Stomach smooth muscle (tissue), 2 donors: ENCODE measurements around the gene PAX8.

ENCODE experiments used
- H3K27ac ChIP-seq: one replicate; pipeline ENCODE4 v1.7.0; 2013; ENCODE audit warnings: mild to moderate bottlenecking, low read length, inconsistent platforms
- H3K27me3 ChIP-seq, 2 donors: one replicate each; pipeline ENCODE4 v1.7.0; 2013; ENCODE audit warnings: low read length in 2 of 2; ENCODE audit not compliant: insufficient read depth in 2 of 2, control insufficient read depth in 1 of 2
- H3K36me3 ChIP-seq, 2 donors: one replicate each; pipeline ENCODE4 v1.7.0; 2013; ENCODE audit warnings: low read length in 2 of 2; ENCODE audit not compliant: control insufficient read depth in 2 of 2, insufficient read depth in 2 of 2
- H3K4me1 ChIP-seq: one replicate; pipeline ENCODE4 v1.7.0; 2013; ENCODE audit warnings: low read length; ENCODE audit not compliant: control insufficient read depth, insufficient read depth
- H3K4me3 ChIP-seq, 2 donors: one replicate each; pipeline ENCODE4 v1.7.0; 2013; ENCODE audit warnings: low read length in 2 of 2
- H3K9ac ChIP-seq, 2 donors: one replicate each; pipeline ENCODE4 v1.7.0; 2013; ENCODE audit warnings: low read length in 2 of 2, mild to moderate bottlenecking in 1 of 2
- H3K9me3 ChIP-seq, 2 donors: one replicate each; pipeline ENCODE4 v1.7.0; 2013; ENCODE audit warnings: low read length in 2 of 2; ENCODE audit not compliant: control insufficient read depth in 2 of 2
- donor health status: healthy.
- donor health status: Pancreatic carcinoma.

PAX8 gene

GRCh38 chr2:113248997-113249770 is 29.5 kb downstream of the PAX8 start:
- Histone ChIP-seq H3K27me3 (peaks cover 0 to 4% of the 10 kb centered on the region in 2 donors), H3K9me3 (no peaks in the 10 kb centered on the region), H3K9ac (peak overlapping the region in 1 of 2 donors; percentile 28), H3K27ac (no peak overlapping the region), H3K36me3 (no peaks in the 10 kb centered on the region), H3K4me3 (no peak overlapping the region), H3K4me1 (no peaks in the 10 kb centered on the region)

GRCh38 chr2:113246606-113247005 is 32.1 kb downstream of the PAX8 start:
- Histone ChIP-seq H3K27me3 (no peaks in the 10 kb centered on the region), H3K27ac (no peak overlapping the region), H3K9ac (no peak overlapping the region), H3K4me1 (peaks cover 2% of the 10 kb centered on the region), H3K36me3 (no peaks in the 10 kb centered on the region), H3K4me3 (no peak overlapping the region), H3K9me3 (no peaks in the 10 kb centered on the region)

GRCh38 chr2:113245276-113245711 is 33.4 kb downstream of the PAX8 start:
- Histone ChIP-seq H3K9ac (no peak overlapping the region), H3K4me3 (no peak overlapping the region), H3K27ac (no peak overlapping the region), H3K9me3 (no peaks in the 10 kb centered on the region), H3K4me1 (peaks cover 15% of the 10 kb centered on the region), H3K36me3 (no peaks in the 10 kb centered on the region), H3K27me3 (no peaks in the 10 kb centered on the region)

GRCh38 chr2:113242327-113242726 is 36.4 kb downstream of the PAX8 start:
- Histone ChIP-seq H3K27ac (no peak overlapping the region), H3K36me3 (no peaks in the 10 kb centered on the region)

GRCh38 chr2:113240915-113241911 is 37.5 kb downstream of the PAX8 start:
- Histone ChIP-seq H3K4me1 (peaks cover 22% of the 10 kb centered on the region), H3K27ac (no peak overlapping the region)

More at GRCh38 chr2:113242327-113242726, 36.4 kb downstream of the PAX8 start:
- no peak overlapping the region for H3K9ac ChIP-seq
- H3K27me3 ChIP-seq = no peaks in the 10 kb centered on the region
- H3K4me1 ChIP-seq = peaks cover 22% of the 10 kb centered on the region
- no peak overlapping the region for H3K4me3 ChIP-seq
- H3K9me3 ChIP-seq = no peaks in the 10 kb centered on the region

GRCh38 chr2:113240150-113240914 is 38.4 kb downstream of the PAX8 start:
- peaks cover 22% of the 10 kb centered on the region for H3K4me1 ChIP-seq
- H3K27me3 ChIP-seq = no peaks in the 10 kb centered on the region
- H3K4me3 ChIP-seq = peak overlapping the region in 1 of 2 donors; percentile 44
- no peaks in the 10 kb centered on the region for H3K36me3 ChIP-seq
- no peaks in the 10 kb centered on the region for H3K9me3 ChIP-seq
- peak overlapping the region; percentile 37 for H3K27ac ChIP-seq
- no peak overlapping the region for H3K9ac ChIP-seq

More at GRCh38 chr2:113240915-113241911, 37.5 kb downstream of the PAX8 start:
- no peak overlapping the region for H3K4me3 ChIP-seq
- no peak overlapping the region for H3K9ac ChIP-seq
- no peaks in the 10 kb centered on the region for H3K36me3 ChIP-seq
- H3K9me3 ChIP-seq = no peaks in the 10 kb centered on the region
- H3K27me3 ChIP-seq = no peaks in the 10 kb centered on the region

GRCh38 chr2:113238871-113239839 is 39.6 kb downstream of the PAX8 start:
- peak overlapping the region; percentile 37 for H3K27ac ChIP-seq
- H3K4me1 ChIP-seq = peaks cover 22% of the 10 kb centered on the region
- H3K36me3 ChIP-seq = no peaks in the 10 kb centered on the region
- H3K27me3 ChIP-seq = no peaks in the 10 kb centered on the region
- no peak overlapping the region for H3K4me3 ChIP-seq
- no peaks in the 10 kb centered on the region for H3K9me3 ChIP-seq
- no peak overlapping the region for H3K9ac ChIP-seq

DNA sequence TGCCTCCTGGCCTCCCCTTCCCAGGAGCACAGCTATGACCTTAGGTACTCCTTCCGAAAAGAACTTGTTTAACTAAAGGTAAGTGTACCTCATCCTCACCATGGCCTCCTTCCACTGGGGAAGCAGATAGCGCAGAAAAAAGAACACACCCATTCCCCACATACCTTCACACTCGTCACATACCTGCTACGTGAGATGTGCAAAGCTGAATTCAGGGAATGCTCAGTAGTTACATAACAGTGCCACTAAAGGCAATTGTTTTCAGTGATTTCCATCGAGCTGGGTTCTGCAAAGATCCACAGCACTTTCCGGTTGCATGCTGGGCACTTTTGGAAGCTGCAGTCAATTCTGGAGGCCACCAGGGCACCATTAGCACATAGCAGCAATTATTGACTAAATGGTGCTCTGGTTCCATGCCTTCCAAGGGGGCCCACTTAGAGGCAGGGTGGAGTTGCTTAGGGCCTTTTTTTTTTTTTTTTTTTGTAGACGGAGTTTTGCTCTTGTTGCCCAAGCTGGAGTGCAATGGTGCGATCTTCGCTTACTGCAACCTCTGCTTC is 41.0 kb downstream of the PAX8 start:
- no peak overlapping the region for H3K4me3 ChIP-seq
- peaks cover 22% of the 10 kb centered on the region for H3K4me1 ChIP-seq

GRCh38 chr2:113236367-113237159 is 42.2 kb downstream of the PAX8 start:
- H3K4me3 ChIP-seq = peak overlapping the region in 1 of 2 donors; percentile 27
- H3K36me3 ChIP-seq = no peaks in the 10 kb centered on the region
- no peaks in the 10 kb centered on the region for H3K9me3 ChIP-seq
- no peak overlapping the region for H3K27ac ChIP-seq
- H3K4me1 ChIP-seq = peaks cover 19% of the 10 kb centered on the region
- H3K9ac ChIP-seq = no peak overlapping the region
- H3K27me3 ChIP-seq = no peaks in the 10 kb centered on the region

More for the DNA sequence above, 41.0 kb downstream of the PAX8 start:
- H3K9ac ChIP-seq = no peak overlapping the region
- H3K9me3 ChIP-seq = no peaks in the 10 kb centered on the region
- no peaks in the 10 kb centered on the region for H3K36me3 ChIP-seq
- H3K27ac ChIP-seq = no peak overlapping the region
- no peaks in the 10 kb centered on the region for H3K27me3 ChIP-seq
